SHP77 treated with DMSO at 0.1 percent for 48 hours (cell line): ENCODE results near the gene NEXMIF.
"Not testable (repeated sequence)": the region's sequence is repeated elsewhere in the genome, so short reads cannot be mapped to it uniquely, and the experiment has no call there.

Experiments used
- DNase-seq: peaks from one replicate; lab custom pipeline; 2025; lab: John Stamatoyannopoulos, UW

NEXMIF gene

GRCh38 chrX:74925225-74926088 is at the start of gene NEXMIF:
TSS of gene NEXMIF (minus strand) at chrX:74925452.
- no peak for DNase-seq

DNA sequence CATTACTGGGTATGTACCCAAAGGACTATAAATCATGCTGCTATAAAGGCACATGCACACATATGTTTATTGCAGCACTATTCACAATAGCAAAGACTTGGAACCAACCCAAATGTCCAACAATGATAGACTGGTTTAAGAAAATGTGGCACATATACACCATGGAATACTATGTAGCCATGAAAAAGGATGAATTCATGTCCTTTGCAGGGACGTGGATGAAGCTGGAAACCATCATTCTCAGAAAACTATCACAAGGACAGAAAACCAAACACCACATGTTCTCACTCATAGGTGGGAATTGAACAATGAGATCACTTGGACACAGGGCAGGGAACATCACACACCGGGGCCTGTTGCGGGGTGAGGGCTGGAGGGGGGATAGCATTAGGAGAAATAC is 36.7 kb upstream of the NEXMIF start:
- DNase-seq: not testable (repeated sequence)

- no peak for DNase-seq
Observed at GRCh38 chrX:74949717-74950116, 24.5 kb upstream of the NEXMIF start.

DNA sequence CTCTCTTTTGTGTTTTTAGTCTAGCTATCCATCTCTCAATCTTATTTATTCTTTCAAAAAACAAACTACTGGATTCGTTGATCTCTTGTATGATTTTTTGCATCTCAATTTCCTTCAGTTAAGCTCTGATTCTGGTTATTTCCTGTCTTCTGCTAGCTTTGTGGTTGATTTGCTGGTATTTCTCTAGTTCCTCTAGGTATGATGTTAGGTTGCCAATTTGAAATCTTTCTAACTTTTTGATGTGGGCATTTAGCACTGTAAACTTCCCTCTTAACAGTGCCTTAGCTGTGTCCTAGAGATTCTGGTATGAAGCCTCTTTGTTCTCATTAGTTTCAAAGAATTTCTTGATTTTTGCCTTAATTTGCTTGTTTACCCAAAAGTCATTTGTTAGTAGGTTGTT is 15.2 kb upstream of the NEXMIF start:
- DNase-seq: no peak

- DNase-seq: no peak
Observed at GRCh38 chrX:74931214-74931613, 6.0 kb upstream of the NEXMIF start.

GRCh38 chrX:74924449-74925224 is 615 bp downstream of the NEXMIF start:
- no peak for DNase-seq

GRCh38 chrX:74923942-74924448 is 1.3 kb downstream of the NEXMIF start:
- DNase-seq: no peak

DNA sequence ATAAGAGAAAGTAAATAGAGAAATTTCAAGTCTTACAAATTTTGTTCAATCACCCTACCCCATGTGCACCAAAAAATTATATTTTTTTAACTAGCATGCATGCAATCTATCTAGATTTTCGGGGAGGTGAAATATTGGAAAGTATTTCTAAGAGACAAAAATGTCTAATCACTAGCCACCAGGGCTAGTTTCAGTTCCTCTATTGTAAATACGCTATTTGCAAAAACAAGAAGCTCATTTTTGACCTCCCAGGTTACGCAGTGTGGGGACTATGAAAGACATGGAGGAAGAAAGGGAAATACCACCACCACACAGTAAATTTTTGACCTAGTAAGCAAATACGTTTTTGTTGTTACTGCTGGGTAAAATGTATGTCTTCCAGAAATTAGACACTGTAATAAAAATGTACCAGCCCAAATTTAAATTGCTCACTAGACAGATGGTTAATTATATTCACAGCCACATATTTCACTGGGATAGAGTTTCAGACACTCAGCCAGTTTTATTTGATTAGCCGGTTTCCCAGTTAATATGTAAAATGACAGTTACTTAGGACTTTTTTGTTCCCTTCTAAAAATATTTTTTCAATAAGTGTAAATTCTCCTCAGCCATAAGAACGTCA is 2.2 kb downstream of the NEXMIF start:
- no peak for DNase-seq

DNA sequence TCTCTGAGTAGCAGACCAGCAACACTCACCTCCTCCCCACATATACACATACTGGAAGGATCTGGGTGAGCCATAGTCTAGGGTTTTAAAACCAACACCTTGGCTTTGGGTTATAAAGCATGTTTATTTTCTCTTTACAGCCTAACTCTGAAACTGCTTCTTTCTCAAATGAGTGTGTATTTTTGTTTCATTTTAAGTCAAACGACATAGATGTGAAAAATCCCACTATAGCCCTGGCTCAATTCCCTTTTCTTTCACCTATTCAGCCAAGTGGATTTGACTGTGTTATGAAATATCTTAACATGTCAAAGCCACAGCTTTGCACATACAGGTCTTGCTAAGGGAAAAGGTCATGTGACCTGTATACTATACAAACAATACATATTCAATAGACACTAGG is 13.8 kb downstream of the NEXMIF start:
- DNase-seq: no peak

GRCh38 chrX:74906417-74906816 is 18.8 kb downstream of the NEXMIF start:
- DNase-seq: no peak

GRCh38 chrX:74902806-74903205 is 22.4 kb downstream of the NEXMIF start:
- DNase-seq: peak; percentile 5

- no peak for DNase-seq
Observed at GRCh38 chrX:74892561-74892960, 32.7 kb downstream of the NEXMIF start.

DNA sequence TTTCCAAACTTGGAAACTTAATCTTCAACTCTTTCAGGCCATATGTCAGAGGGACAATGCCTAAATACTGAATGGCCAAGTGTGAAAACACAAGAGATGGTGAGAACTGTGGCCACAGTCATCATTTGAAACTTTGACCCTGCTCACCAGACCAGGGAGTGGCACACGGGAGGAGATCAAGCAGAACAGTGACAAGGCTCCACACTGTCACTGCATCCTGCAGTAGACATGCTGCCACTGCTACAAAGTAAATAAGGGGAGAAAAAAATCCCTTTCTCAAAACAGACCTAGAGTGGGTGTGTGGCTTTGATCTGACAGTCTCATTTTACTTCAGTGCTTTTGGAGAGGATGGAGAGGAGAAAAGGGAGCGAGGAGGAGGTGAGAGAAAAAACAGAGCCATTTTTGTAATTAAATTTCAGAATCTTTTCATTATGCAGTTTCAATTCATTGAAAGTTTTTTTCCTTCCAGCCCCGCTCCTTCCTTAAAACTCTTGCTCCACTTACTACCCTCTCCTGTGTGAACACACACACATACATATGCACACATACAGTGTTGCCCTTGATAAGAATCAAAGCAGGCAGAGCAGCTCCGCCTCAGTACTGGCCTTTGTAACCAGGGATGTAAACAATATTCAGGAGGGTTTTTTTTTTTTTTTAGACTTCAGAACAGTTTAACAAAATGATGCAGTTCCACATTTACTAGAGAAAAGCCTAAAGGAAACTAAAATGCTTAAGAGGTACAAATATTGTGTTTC is 34.4 kb downstream of the NEXMIF start:
- no peak for DNase-seq

DNA sequence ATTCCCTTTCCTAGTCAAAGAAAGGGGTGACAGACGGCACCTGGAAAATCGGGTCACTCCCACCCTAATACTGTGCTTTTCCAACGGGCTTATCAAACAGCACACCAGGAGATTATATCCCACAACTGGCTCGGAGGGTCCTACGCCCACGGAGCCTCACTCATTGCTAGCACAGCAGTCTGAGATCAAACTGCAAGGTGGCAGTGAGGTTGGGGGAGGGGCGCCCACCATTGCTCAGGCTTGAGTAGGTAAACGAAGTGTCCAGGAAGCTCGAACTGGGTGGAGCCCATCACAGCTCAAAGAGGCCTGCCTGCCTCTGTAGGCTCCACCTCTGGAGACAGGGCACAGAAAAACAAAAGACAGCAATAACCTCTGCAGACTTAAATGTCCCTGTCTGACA is 42.9 kb downstream of the NEXMIF start:
- DNase-seq: not testable (repeated sequence)

DNA sequence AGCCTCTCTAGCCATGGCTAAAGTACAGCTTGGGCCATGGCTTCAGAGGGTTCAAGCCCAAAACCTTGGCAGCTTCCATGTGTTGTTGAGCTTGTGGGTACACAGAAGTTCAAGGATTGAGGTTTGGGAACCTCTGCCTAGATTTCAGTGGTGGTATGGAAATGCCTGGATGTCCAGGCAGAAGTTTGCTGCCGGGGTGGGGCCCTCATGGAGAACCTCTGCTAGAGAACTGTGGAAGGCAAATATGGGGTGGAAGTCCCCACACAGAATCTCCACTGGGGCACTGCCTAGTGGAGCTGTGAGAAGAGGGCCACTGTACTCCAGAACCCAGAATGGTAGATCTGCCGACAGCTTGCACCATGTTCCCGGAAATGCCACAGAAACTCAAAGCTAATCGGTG is 59.5 kb downstream of the NEXMIF start:
- no peak for DNase-seq

DNA sequence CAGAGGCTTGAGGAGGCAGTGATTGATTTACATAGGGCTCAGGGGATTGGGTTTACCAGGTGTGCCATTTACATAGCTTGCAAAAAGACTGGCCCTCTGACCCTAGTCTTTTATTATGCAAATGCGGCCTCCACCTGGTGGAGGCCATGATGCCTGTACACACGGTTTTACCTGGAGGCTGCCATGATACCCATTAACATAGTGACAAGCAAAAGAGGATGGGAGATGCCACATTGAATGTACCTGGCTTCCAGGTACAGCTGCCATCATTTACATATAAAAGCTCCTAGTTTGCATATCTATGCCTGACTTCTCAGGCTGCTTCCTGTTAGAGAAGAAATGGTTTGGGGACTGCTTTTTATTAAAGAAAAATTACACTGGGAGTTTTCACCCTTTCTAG is 72.0 kb downstream of the NEXMIF start:
- no peak for DNase-seq

GRCh38 chrX:74835566-74835965 is 89.7 kb downstream of the NEXMIF start:
- no peak for DNase-seq

DNA sequence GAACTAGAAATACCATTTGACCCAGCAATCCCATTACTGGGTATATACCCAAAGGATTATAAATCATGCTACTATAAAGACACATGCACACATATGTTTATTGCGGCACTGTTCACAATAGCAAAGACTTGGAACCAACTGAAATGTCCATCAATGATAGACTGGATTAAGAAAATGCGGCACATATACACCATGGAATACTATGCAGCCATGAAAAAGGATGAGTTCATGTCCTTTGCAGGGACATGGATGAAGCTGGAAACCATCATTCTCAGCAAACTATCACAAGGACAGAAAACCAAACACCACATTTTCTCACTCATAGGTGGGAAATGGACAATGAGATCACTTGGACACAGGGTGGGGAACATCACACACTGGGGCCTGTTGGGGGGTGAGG is 105.5 kb downstream of the NEXMIF start:
- DNase-seq: not testable (repeated sequence)

GRCh38 chrX:74814681-74815080 is 110.6 kb downstream of the NEXMIF start:
- no peak for DNase-seq

DNA sequence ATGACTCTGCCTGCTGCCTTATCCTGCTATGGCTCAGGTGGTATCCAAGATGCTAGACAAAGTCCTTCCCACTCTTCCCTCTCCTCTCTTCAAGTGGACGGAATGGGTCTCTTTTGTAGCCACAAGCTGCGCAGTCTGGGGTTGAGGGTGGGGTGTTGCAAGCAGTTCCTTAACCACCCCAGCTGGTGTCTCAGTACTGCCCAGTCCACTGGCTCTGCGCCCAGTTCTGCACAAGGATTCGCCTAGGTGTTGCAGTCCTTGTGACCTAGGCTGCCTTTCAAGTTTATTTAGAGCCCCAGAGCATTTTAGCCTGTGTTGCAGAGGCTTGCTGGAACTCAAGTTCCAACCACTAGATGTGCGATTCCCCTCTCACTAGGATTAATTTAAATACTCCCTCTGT is 120.7 kb downstream of the NEXMIF start:
- no peak for DNase-seq

DNA sequence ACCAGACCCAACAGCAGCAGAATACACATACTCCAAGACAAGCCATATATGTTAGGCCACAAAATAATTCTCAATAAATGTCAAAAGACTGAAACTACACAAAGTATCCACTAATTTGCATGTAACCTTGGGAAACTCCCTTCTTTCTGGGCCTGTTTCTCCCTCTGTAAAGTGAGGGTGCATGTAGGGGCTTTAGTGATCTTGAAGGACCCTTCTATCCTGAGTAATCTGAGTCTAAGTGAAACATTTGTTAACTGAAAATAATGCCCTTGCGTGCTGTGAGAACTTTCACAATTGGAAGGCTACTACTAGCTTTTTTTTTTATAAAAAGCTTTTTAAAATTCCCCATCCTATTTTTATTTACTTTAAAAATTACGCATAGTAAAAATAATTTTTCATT is 125.2 kb downstream of the NEXMIF start:
- DNase-seq: no peak

- no peak for DNase-seq
Observed at GRCh38 chrX:74797338-74797887, 127.8 kb downstream of the NEXMIF start.
